ENCODE data around the gene SLC16A4.

SLC16A4 gene

DNA sequence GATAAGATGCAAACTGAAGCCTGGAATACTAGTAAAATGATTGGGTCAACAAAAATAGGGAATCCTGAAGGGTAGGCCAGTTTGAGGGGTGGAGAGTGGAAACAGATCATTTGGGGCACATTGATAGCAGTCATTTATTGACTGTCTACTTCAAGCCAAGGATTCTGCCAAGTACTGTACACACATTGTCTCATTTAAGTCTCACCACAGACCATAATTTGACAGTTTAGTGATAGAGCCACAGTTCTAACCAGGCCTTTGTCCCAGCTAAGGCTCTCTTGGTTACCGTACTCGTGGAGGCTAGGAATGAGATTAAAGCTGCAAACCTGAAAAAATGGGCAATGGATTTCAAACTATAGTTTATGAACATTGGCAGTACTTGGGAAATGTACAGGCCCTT is 40.5 kb downstream of the SLC16A4 start:
- no peak for DNase-seq

GRCh38 chr1:110348771-110349170 is 42.1 kb downstream of the SLC16A4 start:
- DNase-seq, result no peak

DNA sequence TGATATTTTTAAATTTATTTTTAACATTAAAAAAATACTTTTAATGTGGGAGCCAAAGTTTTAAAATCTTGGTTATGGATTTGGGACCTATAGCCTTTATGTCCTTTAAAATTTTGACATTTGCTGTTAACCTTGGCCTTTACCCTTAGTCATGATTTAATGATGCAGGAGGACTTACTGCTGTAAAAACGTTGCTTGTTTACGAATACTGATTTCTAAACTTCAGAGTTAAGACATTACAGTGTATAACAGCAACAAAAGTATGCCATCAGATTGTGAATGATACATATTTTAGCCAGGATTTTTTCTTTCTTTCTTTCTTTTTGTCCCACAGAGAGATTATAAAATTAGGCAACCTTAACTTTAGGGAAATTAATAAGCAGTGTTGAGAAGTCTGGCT is 42.8 kb downstream of the SLC16A4 start:
- no peak for DNase-seq

DNA sequence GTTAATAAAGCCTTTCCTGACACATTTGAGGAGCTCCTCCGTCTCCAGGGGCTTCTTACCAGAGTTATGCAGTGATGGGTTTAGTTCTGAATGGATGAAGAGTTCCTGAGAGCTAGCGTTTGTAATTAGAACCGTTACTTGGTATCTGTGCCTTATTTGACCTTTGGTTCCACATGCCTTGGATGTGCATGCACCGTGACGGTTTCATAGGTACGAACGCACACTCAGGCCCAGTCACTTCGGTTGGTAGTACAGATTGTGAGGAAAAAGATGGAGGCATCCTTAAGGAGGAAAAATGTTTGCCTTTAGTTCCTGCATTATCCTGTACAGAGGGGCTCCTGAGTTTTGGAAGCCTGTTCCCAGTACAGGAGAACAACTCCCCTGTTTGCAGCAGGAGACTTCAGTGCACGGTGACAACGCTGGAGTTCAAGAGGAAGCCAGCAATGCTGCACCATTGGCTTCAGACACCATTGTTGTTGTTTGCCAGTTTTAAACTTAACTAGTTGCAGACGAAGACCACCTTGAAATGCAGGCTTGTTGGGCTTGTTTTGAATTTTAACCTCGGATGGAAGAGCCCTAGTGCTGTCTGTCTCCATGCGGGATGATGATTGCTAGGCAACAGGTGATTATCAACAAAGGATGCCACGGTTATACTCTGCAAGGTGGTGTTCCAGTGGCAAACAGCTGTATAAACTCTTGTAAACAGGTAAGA is 43.5 kb downstream of the SLC16A4 start:
- DNase-seq, result no peak

- no peak for DNase-seq
Observed at GRCh38 chr1:110346690-110347089, 44.1 kb downstream of the SLC16A4 start.

DNA sequence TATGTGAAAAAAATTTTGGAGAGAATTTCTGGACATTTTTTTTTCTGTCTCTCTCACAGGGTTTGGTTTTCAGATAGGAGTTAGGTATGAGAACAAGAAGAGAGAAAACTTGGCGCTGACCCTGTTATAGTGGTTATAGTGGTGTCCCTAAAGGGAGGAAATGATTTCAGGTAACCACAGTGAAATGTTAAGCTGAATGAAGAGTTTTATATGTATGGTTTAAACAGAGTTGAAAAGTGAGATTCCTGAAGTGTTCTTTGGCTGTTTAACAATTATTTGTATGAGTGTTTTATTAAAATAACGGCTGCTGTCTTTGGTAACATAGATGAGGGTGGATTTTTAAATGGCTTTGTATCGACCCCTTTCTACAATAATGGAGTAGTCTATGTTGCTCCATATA is 45.3 kb downstream of the SLC16A4 start:
- no peak for DNase-seq

DNA sequence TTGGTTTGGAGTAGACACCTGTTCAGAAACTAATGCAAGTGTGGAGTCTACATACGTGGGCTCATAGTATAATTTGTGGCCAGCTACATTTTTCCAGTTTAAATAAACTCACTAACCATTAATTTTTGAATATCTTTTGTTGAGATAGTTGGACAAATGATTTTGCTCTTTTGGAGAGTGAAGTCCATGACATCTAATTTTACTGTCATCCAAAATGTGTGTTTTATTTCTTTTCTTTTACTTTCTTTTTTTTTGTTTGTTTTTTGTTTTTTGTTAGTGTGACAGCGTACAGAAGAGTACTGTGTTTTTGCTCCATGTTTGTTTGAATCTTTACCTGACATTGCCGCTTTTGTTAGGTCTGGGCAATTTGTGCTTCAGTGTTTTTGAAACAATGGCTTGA is 46.7 kb downstream of the SLC16A4 start:
- no peak for DNase-seq

- DNase-seq, result no peak
Observed at GRCh38 chr1:110343249-110343648, 47.6 kb downstream of the SLC16A4 start.

- DNase-seq, result no peak
Observed at GRCh38 chr1:110341872-110342331, 48.9 kb downstream of the SLC16A4 start.

DNA sequence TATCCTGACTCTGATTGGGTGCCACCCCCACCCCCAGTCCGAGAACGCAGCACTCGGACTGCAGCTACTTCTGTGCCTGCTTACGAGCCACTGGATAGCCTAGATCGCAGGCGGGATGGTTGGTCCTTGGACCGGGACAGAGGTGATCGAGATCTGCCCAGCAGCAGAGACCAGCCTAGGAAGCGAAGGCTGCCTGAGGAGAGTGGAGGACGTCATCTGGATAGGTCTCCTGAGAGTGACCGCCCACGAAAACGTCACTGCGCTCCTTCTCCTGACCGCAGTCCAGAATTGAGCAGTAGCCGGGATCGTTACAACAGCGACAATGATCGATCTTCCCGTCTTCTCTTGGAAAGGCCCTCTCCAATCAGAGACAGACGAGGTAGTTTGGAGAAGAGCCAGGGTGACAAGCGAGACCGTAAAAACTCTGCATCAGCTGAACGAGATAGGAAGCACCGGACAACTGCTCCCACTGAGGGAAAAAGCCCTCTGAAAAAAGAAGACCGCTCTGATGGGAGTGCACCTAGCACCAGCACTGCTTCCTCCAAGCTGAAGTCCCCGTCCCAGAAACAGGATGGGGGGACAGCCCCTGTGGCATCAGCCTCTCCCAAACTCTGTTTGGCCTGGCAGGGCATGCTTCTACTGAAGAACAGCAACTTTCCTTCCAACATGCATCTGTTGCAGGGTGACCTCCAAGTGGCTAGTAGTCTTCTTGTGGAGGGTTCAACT is 49.5 kb downstream of the SLC16A4 start:
- no peak for DNase-seq

- DNase-seq, result no peak
Observed at GRCh38 chr1:110340207-110340468, 50.7 kb downstream of the SLC16A4 start.

DNA sequence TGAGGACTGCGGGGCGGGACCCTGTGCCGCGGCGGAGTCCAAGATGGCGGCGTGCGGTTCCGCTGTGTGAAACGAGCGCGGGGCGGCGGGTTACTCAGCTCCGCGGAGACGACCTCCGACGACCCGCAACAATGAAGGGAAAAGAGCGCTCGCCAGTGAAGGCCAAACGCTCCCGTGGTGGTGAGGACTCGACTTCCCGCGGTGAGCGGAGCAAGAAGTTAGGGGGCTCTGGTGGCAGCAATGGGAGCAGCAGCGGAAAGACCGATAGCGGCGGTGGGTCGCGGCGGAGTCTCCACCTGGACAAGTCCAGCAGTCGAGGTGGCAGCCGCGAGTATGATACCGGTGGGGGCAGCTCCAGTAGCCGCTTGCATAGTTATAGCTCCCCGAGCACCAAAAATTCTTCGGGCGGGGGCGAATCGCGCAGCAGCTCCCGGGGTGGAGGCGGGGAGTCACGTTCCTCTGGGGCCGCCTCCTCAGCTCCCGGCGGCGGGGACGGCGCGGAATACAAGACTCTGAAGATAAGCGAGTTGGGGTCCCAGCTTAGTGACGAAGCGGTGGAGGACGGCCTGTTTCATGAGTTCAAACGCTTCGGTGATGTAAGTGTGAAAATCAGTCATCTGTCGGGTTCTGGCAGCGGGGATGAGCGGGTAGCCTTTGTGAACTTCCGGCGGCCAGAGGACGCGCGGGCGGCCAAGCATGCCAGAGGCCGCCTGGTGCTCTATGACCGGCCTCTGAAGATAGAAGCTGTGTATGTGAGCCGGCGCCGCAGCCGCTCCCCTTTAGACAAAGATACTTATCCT is 51.2 kb downstream of the SLC16A4 start:
- DNase-seq, result no peak

DNA sequence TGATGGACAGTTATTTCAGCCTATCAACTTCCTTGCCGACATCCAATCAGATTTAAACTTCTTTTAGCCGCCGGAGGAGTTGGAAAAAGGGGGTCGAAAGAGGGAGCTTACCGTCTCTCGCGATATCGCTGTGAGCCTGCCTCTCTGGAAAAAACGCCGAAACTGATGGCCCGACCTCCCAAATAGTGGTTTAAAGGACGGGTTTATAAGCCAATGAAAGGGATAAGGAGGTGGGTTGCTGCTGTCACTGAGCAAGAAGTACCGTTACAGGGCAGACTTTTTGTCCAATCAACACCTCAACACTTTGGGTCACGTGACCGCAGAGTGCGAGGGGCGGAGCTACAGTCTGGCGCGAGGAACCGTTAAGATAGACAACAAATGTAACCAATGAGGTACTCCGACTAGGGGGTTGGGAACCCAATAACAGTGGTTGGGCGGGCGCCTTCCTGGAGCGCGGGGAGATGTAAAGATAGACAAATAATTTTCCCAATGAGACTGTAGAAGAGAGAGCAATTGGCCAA is 51.9 kb downstream of the SLC16A4 start, which contains the start of gene RBM15:
Gene RBM15, plus strand, starts transcription at position 492 of the 521 bp plus-strand sequence. Its CDS starts 29 bp downstream, at position 521.
- peak; percentile 100 for DNase-seq

DNA sequence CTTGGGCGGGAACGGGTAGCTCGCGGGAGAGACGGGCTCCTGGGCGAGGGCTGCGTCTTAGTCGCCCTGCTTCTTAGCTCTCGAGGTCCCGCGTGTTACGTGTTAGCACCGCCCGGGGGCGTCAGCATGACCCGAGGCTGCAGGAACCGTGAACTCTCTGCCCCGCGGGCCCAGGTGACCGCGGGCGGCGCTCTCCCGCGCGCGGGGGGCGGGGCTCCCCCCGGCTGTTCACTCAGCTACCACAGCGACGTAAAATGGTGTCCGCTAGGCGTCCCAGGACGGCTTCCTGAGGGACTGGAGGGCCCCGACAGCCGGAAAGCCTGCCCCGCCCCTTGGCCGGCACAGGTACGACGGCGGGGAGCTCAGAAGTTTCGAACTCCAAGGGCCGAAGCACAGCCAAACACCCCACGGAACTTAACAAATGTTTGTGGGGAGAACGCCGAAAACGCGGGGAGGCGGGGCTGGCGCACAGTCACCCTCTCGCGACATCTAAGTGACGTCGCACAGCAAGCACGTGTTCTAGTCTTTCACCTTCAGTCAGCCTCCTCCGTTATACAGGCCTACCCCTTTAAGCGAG is 52.4 kb downstream of the SLC16A4 start:
- DNase-seq, result peak; percentile 97

DNA sequence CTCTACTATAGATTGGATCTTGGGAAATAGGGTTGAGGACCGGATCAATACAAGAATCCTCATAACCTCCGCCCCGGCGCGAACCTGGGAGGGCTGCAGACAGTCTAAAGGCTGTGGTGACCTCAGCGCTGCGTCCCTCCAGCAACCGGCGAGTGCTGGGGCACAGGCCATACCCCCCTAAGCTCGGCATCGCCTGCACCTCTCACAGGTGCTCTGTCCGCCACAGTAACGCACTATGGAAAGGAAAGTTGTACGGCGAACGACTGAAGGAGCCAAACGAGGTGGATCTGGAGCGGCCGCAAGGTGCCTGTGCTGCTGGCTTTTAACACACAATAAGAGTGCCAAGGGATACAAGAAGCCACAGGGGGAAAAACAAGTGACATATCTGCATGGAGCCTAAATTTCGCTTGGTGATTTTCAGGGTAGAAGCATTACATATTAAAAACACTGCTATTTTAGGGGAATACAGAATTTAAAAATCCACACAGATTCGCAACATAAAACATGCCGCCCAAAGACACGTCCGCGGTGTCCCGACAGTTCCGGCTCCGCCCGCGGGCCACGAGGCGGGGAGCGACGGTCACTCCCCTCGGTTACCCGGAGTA is 53.0 kb downstream of the SLC16A4 start:
- DNase-seq, result peak; percentile 80

GRCh38 chr1:110336300-110337039 is 54.4 kb downstream of the SLC16A4 start:
- DNase-seq, result no peak

GRCh38 chr1:110335265-110335664 is 55.6 kb downstream of the SLC16A4 start:
- no peak for DNase-seq

- no peak for DNase-seq
Observed at GRCh38 chr1:110328700-110329099, 62.1 kb downstream of the SLC16A4 start.

GRCh38 chr1:110328274-110328673 is 62.6 kb downstream of the SLC16A4 start:
- DNase-seq, result no peak

GRCh38 chr1:110326826-110327225 is 64.0 kb downstream of the SLC16A4 start:
- DNase-seq, result no peak

- no peak for DNase-seq
Observed at GRCh38 chr1:110324667-110325066, 66.2 kb downstream of the SLC16A4 start.

- DNase-seq, result no peak
Observed at GRCh38 chr1:110321846-110322245, 69.0 kb downstream of the SLC16A4 start.
